H7 (cell line): Measurements from ENCODE around the gene POLR1E. TPM values are rescaled to one million over a fixed set of nuclear protein-coding genes. Genes with fewer than 3 reads are reported as not detected.

Experiments used
- DNase-seq: peaks from one replicate; pipeline ENCODE4 v3.0.0; 2012
- H3K27me3 ChIP-seq: 2 replicates; pipeline ENCODE4 v1.6.0; 2011; ENCODE audit warnings: mild to moderate bottlenecking, low read length; ENCODE audit not compliant: control insufficient read depth, insufficient read depth
- H3K36me3 ChIP-seq: replicated peaks from 2 replicates; pipeline ENCODE4 v1.5.1; 2011; ENCODE audit warnings: low read length; ENCODE audit not compliant: control insufficient read depth, insufficient read depth
- H3K4me3 ChIP-seq: 2 replicates; pipeline ENCODE4 v1.5.1; 2011; ENCODE audit warnings: low read depth, mild to moderate bottlenecking, control low read depth, low read length, moderate library complexity; ENCODE audit not compliant: insufficient read depth
- total RNA-seq: library from RNA; depleted of rRNA; stranded (reverse); fragments of >200 nt; shearing (Covaris generic); gene quantifications from 2 replicates; pipeline ENCODE4 v1.2.3, GENCODE V29; 2014; rRNA removed

POLR1E gene
- 33.5 and 41.3 TPM in 2 replicates for total RNA-seq

- Histone ChIP-seq H3K27me3 (no peaks in the 10 kb centered on the region), H3K4me3 (peak within 1 kb of the TSS; percentile 98), H3K36me3 (peaks cover 4% of the 10 kb centered on the region)
- peak; percentile 97 for DNase-seq
These were observed at the start of gene POLR1E for GRCh38 chr9:37485389-37486255. Gene POLR1E, plus strand, starts transcription at chr9:37485948. Its CDS starts 100 bp downstream, at chr9:37486048.

DNA sequence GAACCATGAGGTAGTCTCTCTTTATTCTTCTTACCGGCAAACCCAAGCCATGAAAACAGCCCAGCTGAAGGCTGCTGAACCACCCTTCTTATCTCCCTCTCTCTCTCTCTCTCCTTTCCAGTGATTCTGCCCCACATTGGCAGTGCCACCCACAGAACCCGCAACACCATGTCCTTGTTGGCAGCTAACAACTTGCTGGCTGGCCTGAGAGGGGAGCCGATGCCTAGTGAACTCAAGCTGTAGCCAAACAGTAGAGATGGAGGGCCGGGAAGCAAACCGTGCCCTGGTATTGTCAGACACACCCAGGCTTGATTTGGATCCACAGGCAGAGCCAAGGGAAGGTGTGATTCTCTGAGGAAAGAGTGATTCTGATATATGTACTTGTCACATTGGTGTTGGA, 49.2 kb upstream of the POLR1E start:
- Histone ChIP-seq H3K27me3 (no peaks in the 10 kb centered on the region), H3K4me3 (no peak overlapping the region), H3K36me3 (peaks cover 43% of the 10 kb centered on the region)
- DNase-seq, result no peak

- no peak for DNase-seq
- H3K36me3 ChIP-seq, result peaks cover 44% of the 10 kb centered on the region
- H3K4me3 ChIP-seq, result no peak overlapping the region
- H3K27me3 ChIP-seq, result no peaks in the 10 kb centered on the region
These were observed 48.7 kb upstream of the POLR1E start for GRCh38 chr9:37437010-37437409.

GRCh38 chr9:37437621-37438020, 48.1 kb upstream of the POLR1E start:
- no peak overlapping the region for H3K4me3 ChIP-seq
- no peaks in the 10 kb centered on the region for H3K27me3 ChIP-seq
- no peak for DNase-seq
- peaks cover 46% of the 10 kb centered on the region for H3K36me3 ChIP-seq

DNA sequence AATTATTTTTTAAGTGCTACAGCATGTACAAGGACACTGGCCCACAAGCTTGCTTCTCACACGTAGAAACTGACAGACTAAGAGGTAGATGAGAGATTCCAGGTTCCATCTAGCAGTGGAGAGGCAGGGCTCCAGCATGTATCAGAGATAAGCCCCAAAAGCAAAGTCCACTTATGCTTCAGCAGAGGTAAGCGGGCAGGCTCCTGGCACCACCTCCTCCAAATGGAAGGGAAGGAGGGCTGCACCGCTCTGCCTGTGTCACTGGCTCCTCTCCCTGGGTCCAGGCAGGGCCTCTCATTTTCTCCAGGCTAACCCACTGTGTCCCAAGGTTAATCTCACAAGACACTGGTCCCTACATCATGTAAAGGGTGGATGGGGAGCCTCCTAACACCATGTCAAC, 47.4 kb upstream of the POLR1E start:
- DNase-seq, result no peak
- Histone ChIP-seq H3K4me3 (no peak overlapping the region), H3K36me3 (peaks cover 44% of the 10 kb centered on the region), H3K27me3 (no peaks in the 10 kb centered on the region)

DNA sequence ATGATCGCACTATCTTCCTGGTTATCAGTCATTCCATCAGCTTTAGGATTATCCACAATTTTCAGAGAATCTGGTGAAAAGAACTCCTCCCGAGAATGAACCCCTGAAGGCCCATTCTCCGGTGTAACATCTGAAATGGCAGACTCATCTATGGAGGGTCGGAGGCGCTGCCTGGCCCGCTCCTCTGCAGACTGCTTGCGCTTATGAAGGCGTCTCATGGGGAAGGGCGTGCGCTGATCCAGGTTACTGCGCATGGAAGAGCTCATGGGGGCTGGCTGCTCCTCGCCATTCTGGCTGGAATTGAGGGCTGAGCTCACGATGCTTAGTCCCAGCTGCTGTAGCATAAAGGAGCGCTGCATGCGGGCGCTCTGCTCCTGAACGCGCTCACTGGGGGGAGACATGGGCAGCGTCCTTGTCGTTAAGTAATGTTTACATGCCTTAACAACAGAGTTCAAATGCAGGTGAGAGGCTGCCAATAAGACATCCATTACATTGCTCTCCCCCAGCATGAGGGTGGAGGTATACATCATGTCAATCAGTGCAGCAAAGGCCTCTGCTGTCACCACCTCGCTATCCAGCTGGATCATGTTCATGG, 43.9 kb upstream of the POLR1E start:
- H3K36me3 ChIP-seq, result peaks cover 36% of the 10 kb centered on the region
- H3K4me3 ChIP-seq, result no peak overlapping the region
- DNase-seq, result no peak
- no peaks in the 10 kb centered on the region for H3K27me3 ChIP-seq

GRCh38 chr9:37442556-37442955, 43.2 kb upstream of the POLR1E start:
- H3K36me3 ChIP-seq, result peaks cover 31% of the 10 kb centered on the region
- no peaks in the 10 kb centered on the region for H3K27me3 ChIP-seq
- no peak for DNase-seq
- no peak overlapping the region for H3K4me3 ChIP-seq

- no peak for DNase-seq
- Histone ChIP-seq H3K4me3 (no peak overlapping the region), H3K36me3 (peaks cover 23% of the 10 kb centered on the region), H3K27me3 (no peaks in the 10 kb centered on the region)
These were observed 42.2 kb upstream of the POLR1E start for GRCh38 chr9:37443566-37443965.

DNA sequence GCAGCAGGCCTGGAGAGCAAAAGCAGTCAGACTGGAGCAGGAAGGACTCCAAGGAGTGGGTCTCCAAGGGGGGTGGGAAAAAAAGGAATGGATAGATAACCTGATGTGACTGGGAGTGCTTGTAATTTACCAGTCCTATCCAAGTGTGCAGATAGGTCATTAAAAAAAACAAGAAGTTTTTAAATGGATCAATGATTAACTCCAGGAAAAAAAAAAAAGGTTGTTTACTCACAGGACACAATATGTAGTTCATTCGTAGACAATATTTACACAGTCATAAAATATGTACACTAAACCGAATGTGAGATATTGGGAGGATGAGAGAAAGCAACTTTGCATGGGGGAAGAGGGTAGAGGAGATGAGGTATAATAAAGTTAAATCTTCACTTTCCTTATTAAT, 40.9 kb upstream of the POLR1E start:
- DNase-seq, result no peak
- peaks cover 16% of the 10 kb centered on the region for H3K36me3 ChIP-seq
- no peak overlapping the region for H3K4me3 ChIP-seq
- no peaks in the 10 kb centered on the region for H3K27me3 ChIP-seq

DNA sequence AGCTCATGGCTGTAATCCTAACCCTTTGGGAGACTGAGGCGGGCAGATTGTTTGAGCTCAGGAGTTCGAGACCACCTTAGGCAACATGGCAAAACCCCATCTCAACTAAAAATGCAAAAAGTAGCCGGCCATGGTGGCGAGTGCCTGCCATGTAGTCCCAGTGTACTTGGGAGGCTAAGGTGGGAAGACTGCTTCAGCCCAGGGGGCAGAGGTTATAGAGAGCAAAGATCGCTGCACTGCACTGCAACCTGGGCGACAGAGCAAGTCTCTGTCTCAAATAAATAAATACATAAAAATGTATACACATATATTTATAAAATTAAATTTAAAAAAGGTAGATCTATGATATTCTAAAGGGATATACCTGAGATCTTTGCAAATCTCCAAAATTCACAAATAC, 39.9 kb upstream of the POLR1E start:
- Histone ChIP-seq H3K27me3 (no peaks in the 10 kb centered on the region), H3K4me3 (no peak overlapping the region), H3K36me3 (peaks cover 11% of the 10 kb centered on the region)
- no peak for DNase-seq

GRCh38 chr9:37446401-37446800, 39.3 kb upstream of the POLR1E start:
- Histone ChIP-seq H3K4me3 (no peak overlapping the region), H3K27me3 (no peaks in the 10 kb centered on the region), H3K36me3 (peaks cover 8% of the 10 kb centered on the region)
- DNase-seq, result no peak

GRCh38 chr9:37447111-37447510, 38.6 kb upstream of the POLR1E start:
- Histone ChIP-seq H3K36me3 (peaks cover 3% of the 10 kb centered on the region; the same call in 1 of the 2 replicates), H3K27me3 (no peaks in the 10 kb centered on the region), H3K4me3 (no peak overlapping the region)
- no peak for DNase-seq

- no peaks in the 10 kb centered on the region; the same call in 1 of the 2 replicates for H3K36me3 ChIP-seq
- H3K4me3 ChIP-seq, result no peak overlapping the region
- H3K27me3 ChIP-seq, result no peaks in the 10 kb centered on the region
- DNase-seq, result no peak
These were observed 35.7 kb upstream of the POLR1E start for GRCh38 chr9:37449862-37450632.

DNA sequence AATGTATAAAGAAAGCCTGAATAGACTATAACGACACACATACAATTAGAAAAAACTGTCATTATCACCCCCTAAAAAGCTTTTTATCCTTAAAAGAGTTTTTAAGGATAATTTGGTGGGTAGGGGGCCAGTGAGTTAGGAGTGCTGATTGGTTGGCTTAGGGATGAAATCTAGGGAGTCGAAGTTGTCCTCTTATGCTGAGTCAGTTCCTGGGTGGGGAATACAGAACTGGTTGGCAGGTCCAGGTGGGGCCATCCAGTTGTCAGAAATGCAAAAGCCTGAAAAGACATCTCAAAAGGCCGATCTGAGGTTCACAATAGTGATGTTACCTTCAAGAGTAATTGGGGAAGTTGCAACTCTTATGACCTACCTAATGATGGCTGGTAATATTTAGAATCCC, 34.1 kb upstream of the POLR1E start:
- no peaks in the 10 kb centered on the region for H3K27me3 ChIP-seq
- no peak for DNase-seq
- no peaks in the 10 kb centered on the region; the same call in 1 of the 2 replicates for H3K36me3 ChIP-seq
- no peak overlapping the region for H3K4me3 ChIP-seq
